HG02571 (cell line): ENCODE measurements around the gene UBR4.

ENCODE experiments used
- ATAC-seq: cut with Tn5 transposase; IDR thresholded peaks from one replicate; pipeline ENCODE4 v1.9.1; 2021; ENCODE audit warnings: mild to moderate bottlenecking, moderate library complexity; ENCODE audit not compliant: unreplicated experiment

UBR4 gene

GRCh38 chr1:19040010-19040680 lies 169.9 kb downstream of the UBR4 start:
- ATAC-seq, result no peak

DNA sequence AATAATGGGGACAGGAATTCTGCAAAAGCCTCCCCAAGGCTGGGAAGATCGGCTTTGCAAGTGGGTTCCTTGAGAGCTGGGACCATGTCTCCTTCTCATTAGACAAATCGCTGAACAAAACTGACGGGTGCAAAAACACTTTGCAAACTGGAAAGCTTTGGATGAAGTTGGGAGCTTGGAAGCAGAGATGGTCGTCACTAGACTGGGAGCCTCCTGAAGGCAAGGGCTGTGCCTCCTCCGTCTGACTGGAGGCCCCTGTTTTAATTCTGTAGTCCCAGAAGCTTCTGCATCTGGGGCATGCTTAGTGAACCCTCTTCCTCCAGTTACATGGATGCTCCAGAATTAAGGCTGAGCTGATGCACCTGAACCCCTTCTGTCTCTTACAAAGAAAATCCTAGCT lies 171.3 kb downstream of the UBR4 start:
- ATAC-seq, result no peak

DNA sequence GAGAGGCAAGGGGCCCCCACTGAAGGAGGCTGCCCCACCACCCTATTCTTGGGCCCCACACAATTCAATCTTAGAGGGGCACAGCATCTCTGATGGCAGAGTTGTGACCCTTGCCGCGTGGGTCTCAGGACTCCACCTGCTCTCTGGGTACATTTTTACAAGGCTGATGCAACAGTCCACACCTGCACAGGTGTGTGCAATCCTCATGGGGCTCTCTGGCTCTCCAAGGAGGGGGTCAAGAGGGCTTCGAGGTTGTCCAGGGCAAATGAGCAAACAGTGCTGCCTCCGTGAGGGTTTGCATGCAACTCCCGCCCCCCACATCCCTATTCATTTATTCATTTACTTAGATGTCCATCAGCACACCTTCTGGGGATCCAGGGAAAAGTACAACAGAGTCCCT lies 172.0 kb downstream of the UBR4 start:
- ATAC-seq, result no peak

DNA sequence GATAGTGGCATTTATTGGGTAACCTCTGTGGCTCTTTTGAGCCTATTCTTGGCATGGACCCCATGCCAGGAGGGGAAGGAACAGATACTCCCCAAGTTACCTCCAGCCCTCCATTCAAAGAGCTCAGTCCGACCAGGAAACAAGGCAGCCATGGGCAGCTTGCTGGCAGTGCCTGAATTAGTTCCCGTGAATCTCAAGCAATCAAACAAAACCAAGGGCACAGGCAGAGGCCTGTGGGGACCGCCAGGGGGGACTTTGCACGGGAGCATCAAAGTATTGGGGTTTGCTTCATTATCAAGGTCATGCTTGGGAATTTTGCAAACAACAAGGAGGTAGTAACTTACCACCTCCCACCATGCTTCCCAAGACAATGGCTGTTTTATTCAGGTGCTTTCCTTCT lies 172.4 kb downstream of the UBR4 start:
- no peak for ATAC-seq

- no peak for ATAC-seq
These were observed 173.1 kb downstream of the UBR4 start for GRCh38 chr1:19036813-19037605.

DNA sequence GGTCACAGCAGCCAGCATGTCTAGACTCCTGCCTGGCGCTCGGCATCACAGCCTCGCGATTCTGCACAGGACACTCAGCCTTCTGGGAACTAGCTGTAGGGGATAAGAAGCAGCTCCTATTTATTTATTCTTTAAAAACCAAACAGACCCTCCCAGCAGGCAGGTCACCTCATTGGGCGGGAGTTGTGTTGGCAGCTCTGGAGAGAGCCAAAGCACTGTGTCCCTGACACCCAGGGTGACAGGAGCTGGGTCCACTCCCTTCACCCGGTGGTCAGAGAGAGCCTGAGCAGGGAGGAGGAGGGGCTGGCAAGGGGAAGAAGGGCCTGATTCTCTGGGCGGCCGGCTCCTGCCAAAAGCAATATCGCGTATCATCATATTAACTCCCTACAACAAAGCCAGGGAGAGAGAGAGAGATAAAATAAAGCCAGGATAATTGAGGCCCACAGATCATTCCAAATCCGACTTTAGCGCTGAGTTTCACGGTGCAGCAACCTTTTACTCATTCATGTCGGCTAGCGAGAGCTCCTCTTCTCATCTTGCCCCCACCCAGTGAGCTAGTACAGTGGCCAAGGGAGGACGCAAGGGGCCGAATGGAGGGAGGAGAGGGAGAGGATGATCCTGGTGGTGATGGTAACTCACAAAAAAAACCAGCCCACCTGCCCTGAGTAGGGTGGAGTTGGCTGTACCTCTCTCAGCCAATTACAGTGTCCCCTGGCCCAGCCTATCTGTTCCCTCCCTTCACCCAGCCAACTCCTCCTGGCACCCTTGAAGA lies 173.8 kb downstream of the UBR4 start:
- ATAC-seq, result no peak

DNA sequence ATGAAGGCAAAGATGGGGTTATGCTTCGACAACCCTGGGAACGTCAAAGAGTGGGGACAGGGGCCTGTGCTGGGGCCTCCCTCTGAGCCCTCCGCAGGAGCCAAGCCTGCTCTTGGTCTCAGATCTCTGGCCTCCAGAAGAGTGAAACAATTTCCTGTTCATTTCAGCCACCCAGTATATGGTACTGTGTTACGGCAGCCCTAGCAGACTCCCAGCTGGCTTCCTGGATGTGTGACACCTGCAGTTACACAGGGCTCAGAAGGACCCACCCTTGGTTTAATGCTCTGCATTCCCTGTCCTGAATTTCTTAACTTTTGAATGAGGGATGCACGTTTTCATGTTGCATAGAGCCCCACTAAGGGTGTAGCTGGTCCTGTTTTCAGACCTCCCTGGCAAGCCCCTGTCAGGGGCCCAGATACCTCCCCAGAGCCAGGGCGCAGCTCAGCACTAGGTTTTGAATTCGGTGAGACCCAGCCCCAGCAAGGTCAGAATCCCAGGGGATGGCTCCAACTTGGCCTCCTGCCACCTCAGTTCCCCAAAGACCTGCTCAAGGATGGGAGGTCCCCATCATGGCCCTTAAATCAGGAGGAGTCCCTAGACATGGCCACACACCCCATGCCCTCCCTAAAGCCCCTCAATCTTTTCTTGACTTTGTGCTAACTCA lies 174.6 kb downstream of the UBR4 start:
- no peak for ATAC-seq

- ATAC-seq, result no peak
These were observed 175.3 kb downstream of the UBR4 start for GRCh38 chr1:19034721-19035120.

DNA sequence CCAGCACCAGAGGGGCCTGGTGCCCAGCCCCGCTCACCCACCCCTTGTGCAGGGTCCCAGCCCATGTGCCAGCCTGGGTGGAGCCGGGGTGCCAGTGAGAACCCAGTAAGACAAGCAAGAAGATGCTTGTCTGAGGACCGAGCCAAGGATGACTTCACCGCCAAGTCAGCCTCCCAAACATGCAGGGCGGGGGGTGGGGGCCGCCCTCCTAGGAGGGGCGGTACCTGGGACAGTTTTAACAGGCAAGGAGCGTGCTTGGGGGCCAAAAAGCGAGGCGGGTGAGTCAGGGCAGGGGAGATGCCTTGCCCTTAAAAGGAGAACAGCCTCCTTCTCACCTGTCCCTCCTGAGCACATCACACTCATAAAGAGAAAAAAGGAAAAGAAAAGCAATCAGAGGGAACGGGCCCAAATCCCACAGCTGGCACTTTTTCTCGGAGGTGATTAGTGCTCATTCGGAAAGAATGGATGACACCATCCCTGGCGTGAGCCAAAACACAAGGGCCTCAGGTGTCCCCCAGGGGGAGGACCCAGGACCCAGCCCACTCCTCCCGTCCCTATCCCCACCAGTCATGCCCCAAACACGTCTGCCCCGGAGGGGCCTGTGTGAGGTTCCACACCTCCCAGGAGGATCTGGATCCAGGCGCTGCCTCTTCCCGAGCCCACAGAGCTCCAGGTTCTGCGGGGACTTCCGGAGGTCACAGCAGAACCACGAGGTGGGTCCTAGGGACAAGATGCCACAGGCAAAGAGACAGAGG lies 176.0 kb downstream of the UBR4 start:
- ATAC-seq, result no peak

GRCh38 chr1:19033515-19033839 lies 176.6 kb downstream of the UBR4 start:
- ATAC-seq, result no peak

DNA sequence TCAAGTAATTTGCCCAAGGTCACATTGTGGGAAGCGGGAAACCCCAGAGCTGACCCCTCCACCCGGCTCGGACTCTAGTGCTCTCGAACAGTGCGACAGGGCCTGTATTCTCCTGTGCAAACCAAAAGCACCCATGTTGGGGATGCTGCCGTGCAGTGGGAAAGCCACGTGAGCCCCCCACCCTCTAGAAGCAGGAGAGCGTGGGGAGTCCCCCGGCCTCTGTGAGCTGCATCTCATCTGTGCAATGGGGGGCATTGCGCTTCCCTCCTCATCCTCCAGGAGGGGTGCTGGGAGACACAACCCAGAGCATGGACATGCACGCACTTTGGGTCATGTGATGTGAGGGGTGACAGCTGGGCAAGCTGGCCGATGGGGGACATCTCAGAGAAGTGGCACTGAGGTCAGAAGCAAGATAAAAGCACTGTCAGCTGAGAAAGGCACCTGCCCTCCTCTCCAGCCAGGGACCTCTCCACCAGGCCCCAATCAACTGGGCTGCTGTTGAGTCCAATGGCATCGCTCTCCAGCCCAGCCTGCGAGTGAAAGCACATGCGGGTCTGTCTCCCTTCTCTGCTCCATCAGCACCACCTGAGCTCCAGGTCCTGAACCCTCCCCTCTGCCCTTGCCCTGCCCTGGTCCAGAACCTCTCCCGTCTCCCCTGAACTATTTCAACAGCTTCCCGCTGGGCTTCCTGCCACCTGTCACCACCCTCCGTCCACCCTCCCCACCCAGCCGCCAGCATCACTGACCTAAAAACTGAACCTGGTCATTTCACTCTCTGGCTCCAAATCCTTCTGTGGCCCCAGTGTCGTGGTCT lies 177.2 kb downstream of the UBR4 start:
- no peak for ATAC-seq

DNA sequence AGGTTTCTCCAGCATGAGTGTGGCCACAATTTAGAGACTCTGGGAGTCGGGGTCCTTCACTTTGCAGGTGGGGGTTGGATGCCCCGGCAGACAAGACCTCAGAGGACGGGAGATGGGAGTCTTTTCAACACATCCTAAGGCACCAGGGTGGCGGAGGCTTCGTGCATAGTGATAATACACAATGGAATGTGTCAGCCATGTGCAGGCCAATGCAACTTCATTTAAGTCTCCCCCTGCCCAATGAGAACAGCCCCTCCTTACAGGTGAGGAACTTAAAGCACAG lies 177.7 kb downstream of the UBR4 start:
- no peak for ATAC-seq

- no peak for ATAC-seq
These were observed 180.6 kb downstream of the UBR4 start for GRCh38 chr1:19029191-19030085.

DNA sequence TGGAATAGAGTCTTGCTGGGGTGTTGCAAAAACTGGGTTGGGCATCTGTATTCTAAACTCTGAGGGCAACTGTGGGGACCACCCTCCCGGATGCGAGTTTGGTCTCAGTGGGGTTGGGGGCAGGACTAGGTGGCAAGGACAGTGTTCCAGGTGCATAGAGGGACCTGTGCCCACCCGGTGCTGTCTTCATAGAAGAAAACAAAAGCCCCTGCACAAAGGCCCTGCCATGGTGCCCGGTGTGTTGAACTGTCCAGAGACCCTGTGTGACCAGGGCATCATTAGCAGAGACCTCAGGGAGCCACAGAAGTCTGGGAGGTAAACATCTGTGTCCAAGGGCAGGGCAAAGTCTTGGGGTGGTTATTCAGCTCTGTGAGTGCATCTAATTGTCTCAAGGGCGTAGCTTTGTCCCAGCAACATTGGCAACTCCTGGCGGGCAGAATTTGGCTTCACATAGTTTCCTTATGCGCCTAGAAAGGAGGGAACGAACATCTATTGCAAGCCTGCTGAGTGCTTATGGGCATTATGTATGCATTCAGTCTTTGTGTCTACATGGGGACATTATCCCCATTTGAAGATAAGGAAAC lies 181.4 kb downstream of the UBR4 start:
- ATAC-seq, result no peak

GRCh38 chr1:19028110-19028509 lies 182.0 kb downstream of the UBR4 start:
- ATAC-seq, result no peak
